ENCODE results near the gene NTMT2. TPM values are rescaled to one million over a fixed set of nuclear protein-coding genes. Genes with fewer than 3 reads are reported as not detected.

NTMT2 gene
- total RNA-seq, 1 donor from 2014 or later, result not detected

DNA sequence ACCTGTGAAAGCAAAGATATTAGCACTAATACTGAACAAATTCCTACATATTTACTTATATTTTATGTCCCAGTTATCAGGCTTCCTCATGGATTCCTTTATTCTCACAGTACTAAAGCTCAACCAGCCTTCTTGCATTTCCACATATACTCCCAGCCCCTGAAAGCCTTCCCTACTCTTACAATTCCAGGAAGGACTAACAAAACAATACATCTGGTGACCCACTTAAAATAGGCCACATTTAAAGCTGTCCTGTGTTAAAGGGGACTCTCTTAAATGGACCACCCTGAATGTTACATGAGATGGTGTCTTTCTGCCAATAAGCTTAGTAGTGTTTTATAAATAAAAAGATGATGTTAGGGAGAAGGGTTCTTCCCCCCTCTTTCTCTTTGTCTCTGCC is 54.4 kb downstream of the NTMT2 start:
- intact Hi-C loops (cut with DNase I), result no loop called here
- no peak for DNase-seq (ENCODE audit: low spot score)
- no peak for ATAC-seq

GRCh38 chr1:170200621-170201397 is 55.0 kb downstream of the NTMT2 start:
- intact Hi-C loops (cut with DNase I), result no loop called here
- ATAC-seq (peak; percentile 63), DNase-seq (ENCODE audit: low spot score) (no peak)

DNA sequence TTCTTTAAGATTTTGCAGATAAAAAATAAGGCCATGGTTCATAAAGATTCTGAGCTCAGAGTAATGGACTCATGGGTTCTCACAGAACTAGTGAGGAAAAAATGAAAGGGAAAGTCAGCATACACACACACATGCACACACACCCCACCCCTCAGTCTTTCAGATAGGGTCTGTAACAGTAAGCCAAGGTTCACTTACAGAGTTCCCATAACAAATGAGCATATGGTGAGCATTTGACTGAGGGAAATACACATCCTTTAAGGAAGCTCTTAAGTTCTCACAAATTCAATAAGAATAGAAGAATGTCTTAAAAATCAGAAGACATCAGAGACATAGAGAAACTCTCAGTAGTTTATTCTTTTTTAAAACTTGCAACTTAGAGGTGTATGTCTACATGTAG is 57.9 kb downstream of the NTMT2 start:
- DNase-seq (ENCODE audit: low spot score), result no peak
- intact Hi-C loops (cut with DNase I), result no loop called here
- no peak for ATAC-seq

- DNase-seq (ENCODE audit: low spot score) (no peak), ATAC-seq (no peak)
- intact Hi-C loops (cut with DNase I), result no loop called here
Measured at GRCh38 chr1:170204121-170204520, 58.4 kb downstream of the NTMT2 start.

- intact Hi-C loops (cut with DNase I), result no loop called here
- ATAC-seq, result no peak
- DNase-seq (ENCODE audit: low spot score), result no peak
Measured at GRCh38 chr1:170205301-170205700, 59.5 kb downstream of the NTMT2 start.

- ATAC-seq, result no peak
Measured at GRCh38 chr1:170209125-170209524, 63.4 kb downstream of the NTMT2 start.

DNA sequence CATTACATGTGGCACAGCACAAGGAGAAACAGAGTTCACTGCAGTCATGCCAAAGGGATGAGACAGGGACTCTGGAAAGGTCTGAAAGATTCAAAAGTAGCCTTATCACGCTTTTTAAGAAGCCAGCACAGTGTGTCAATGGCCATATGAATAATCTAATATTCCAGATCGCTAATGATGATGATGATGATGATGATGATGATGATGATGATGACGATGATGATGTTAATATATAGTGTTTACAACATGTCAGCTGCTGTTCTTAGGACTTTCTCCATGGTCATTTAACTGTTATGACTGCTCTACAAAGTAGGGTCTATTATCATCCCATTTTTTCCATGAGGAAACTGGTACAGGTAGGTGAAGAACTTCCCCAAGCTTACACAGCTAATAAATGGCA is 64.4 kb downstream of the NTMT2 start:
- intact Hi-C loops (cut with DNase I), result no loop called here
- DNase-seq (ENCODE audit: low spot score) (no peak), ATAC-seq (no peak)

More at GRCh38 chr1:170209125-170209524, 63.4 kb downstream of the NTMT2 start:
- intact Hi-C loops (cut with DNase I), result no loop called here
- no peak for DNase-seq (ENCODE audit: low spot score)

DNA sequence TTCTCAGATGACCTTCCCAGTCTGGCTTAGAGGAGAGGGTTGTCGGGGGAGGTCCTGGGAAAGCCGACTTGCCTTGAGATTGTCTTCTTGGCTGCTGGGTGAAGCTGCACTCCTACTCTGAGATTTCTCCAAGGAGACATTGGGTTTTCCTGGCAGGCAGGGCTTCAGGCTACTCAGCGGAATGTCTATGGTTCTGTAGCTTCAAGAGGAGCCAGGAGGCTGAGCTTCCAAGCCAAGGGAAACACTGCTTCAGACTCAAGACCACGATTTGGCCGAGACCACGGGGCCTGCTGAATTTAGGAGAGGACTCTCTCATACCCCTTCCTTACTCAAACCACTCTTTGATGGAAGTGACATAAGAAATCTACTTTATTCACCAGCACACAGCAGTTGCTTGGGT is 67.8 kb downstream of the NTMT2 start:
- ATAC-seq (peak; percentile 69), DNase-seq (ENCODE audit: low spot score) (peak; percentile 65)
- intact Hi-C loops (cut with DNase I), result no loop called here

- DNase-seq (ENCODE audit: low spot score) (no peak), ATAC-seq (peak; percentile 81)
- intact Hi-C loops (cut with DNase I), result no loop called here
Measured at GRCh38 chr1:170214117-170215032, 68.6 kb downstream of the NTMT2 start.

GRCh38 chr1:170215072-170215885 is 69.5 kb downstream of the NTMT2 start:
- DNase-seq (ENCODE audit: low spot score), result peak; percentile 65

DNA sequence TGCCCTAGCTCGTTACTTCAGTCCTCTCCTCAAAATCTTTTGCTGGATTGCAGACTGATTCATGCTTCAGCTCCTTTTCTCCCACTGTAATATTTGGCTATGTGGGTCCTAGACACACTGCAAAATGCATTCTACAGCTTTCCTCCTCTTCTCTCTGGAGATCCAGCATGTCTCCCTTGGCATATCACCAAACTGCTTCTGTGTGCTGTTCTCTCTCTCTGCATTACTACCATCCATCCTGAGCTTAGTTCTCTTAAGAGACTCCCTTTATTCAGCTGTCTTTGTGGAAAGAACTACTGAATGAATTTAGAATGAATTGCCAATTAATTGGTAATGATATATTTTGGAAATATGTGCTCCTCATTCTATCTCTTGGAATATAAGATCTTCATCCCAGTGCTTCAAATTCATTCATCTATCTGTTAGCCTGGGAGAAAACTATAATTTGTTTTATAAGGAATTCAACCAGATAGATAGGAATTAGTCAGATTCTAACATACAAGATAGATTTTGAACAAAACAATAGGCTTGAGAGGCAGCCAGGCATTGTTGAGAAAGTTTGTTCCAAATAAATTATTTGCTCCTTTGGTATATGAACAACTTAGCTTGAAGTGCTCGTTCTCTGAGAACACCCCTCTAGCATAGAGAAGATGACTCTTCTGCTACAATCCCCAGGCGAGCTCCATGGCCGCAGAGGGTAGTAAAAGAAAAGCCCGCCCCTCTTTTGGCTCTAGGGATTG is 71.9 kb downstream of the NTMT2 start:
- no peak for DNase-seq (ENCODE audit: low spot score)
- ATAC-seq, result no peak
- intact Hi-C loops (cut with DNase I), result no loop called here

More at GRCh38 chr1:170215072-170215885, 69.5 kb downstream of the NTMT2 start:
- intact Hi-C loops (cut with DNase I), result no loop called here
- peak; percentile 78 for ATAC-seq

DNA sequence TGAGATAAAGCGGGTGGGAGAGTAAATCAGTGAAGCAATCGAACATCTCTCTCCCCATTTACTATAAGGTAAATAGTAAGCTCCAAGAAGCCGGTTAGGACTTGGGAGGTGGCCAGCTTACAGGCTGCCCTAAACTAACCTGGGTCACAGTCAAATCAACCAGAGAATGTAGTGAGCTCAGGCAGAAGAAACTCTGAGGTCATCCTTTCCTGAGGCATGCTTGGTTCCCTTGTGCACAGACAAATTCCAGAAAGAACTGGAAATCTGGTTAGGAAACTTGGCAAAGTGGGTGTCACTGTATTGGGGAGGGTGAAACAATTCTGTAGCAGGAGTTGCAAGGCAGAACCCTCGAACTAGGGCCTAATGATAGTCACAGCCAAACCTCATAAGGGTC is 72.5 kb downstream of the NTMT2 start:
- intact Hi-C loops (cut with DNase I), result no loop called here
- DNase-seq (ENCODE audit: low spot score) (no peak), ATAC-seq (no peak)

Small RNAs within 50 kb of the gene (microRNA-seq; reads per million reads assigned to microRNA genes)
- gene MIR3119-1 (not detected), gene MIR3119-2 (not detected)

Other genes with a start within 250 kb of the NTMT2 start
- 49.9 TPM for gene KIFAP3, start 71.3 kb upstream of the NTMT2 start, total RNA-seq